HL-60 (cell line): ENCODE measurements around the gene MAGOHB.

Experiments used
- DNase-seq, 2 experiments: peaks; one replicate each; pipeline ENCODE4 v3.0.0-alpha.2; 2010 to 2020; ENCODE audit warnings: low read depth in 1 of 2, low spot score in 1 of 2
- H3K27ac ChIP-seq: fragments of 250-450 bp; sonication (Bioruptor Pico); replicated peaks from 2 replicates; pipeline ENCODE4 v1.5.1; 2020; ENCODE audit warnings: mild to moderate bottlenecking, moderate library complexity
- H3K27me3 ChIP-seq: fragments of 250-450 bp; sonication (Bioruptor Pico); 2 replicates; pipeline ENCODE4 v1.5.1; 2021; ENCODE audit warnings: mild to moderate bottlenecking, moderate library complexity; ENCODE audit not compliant: insufficient read depth, poor library complexity, severe bottlenecking
- H3K4me3 ChIP-seq: replicated peaks from 2 replicates; pipeline ENCODE4 v1.5.1; 2011; ENCODE audit warnings: mild to moderate bottlenecking, control low read depth, low read length; ENCODE audit not compliant: insufficient read depth
- GABPA ChIP-seq: IDR thresholded peaks from 2 replicates; pipeline ENCODE4 v1.6.1; 2012; ENCODE audit warnings: low read depth
- POLR2AphosphoS5 ChIP-seq: IDR thresholded peaks from 2 replicates; pipeline ENCODE4 v1.6.1; 2012; ENCODE audit warnings: low read depth
- SPI1 ChIP-seq: IDR thresholded peaks from 2 replicates; pipeline ENCODE4 v1.6.1; 2012; ENCODE audit warnings: low read depth, mild to moderate bottlenecking, borderline replicate concordance
- TF ChIP-seq, protein P1 (sequence below): IDR thresholded peaks from 2 replicates; pipeline ENCODE4 v1.6.1; 2012; ENCODE audit warnings: low read depth; ENCODE audit not compliant: insufficient replicate concordance
- TF ChIP-seq, protein P2 (sequence below): IDR thresholded peaks from one replicate; pipeline ENCODE4 v1.5.1; 2011; ENCODE audit warnings: low read length, control low read depth, inconsistent platforms; ENCODE audit not compliant: insufficient read depth

MAGOHB gene

DNA sequence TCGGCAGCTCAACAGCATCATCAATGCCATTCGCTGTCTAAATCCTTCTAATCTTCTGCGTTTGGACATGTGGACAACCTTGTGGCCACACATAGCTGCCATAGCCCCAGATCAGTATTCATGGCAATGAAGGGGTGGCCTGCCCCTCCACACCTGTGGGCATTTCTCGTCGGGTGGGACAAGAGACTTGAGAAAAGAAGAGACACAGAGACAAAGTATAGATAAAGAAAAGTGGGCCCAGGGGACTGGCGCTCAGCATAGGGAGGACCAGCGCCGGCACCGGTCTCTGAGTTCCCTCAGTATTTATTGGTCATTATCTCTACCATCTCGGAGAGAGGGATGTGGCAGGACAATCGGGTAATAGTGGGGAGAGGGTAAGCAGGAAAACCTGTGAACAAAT, 42.3 kb downstream of the MAGOHB start:
- no peak overlapping the region for H3K4me3 ChIP-seq
- DNase-seq = no peak
- no peaks in the 10 kb centered on the region for H3K27me3 ChIP-seq
- TF ChIP-seq GABPA = no peak
- no peak for TF ChIP-seq POLR2AphosphoS5
- TF ChIP-seq, protein P1, sequence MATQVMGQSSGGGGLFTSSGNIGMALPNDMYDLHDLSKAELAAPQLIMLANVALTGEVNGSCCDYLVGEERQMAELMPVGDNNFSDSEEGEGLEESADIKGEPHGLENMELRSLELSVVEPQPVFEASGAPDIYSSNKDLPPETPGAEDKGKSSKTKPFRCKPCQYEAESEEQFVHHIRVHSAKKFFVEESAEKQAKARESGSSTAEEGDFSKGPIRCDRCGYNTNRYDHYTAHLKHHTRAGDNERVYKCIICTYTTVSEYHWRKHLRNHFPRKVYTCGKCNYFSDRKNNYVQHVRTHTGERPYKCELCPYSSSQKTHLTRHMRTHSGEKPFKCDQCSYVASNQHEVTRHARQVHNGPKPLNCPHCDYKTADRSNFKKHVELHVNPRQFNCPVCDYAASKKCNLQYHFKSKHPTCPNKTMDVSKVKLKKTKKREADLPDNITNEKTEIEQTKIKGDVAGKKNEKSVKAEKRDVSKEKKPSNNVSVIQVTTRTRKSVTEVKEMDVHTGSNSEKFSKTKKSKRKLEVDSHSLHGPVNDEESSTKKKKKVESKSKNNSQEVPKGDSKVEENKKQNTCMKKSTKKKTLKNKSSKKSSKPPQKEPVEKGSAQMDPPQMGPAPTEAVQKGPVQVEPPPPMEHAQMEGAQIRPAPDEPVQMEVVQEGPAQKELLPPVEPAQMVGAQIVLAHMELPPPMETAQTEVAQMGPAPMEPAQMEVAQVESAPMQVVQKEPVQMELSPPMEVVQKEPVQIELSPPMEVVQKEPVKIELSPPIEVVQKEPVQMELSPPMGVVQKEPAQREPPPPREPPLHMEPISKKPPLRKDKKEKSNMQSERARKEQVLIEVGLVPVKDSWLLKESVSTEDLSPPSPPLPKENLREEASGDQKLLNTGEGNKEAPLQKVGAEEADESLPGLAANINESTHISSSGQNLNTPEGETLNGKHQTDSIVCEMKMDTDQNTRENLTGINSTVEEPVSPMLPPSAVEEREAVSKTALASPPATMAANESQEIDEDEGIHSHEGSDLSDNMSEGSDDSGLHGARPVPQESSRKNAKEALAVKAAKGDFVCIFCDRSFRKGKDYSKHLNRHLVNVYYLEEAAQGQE = no peak
- TF ChIP-seq SPI1 = no peak
- TF ChIP-seq, protein P2, sequence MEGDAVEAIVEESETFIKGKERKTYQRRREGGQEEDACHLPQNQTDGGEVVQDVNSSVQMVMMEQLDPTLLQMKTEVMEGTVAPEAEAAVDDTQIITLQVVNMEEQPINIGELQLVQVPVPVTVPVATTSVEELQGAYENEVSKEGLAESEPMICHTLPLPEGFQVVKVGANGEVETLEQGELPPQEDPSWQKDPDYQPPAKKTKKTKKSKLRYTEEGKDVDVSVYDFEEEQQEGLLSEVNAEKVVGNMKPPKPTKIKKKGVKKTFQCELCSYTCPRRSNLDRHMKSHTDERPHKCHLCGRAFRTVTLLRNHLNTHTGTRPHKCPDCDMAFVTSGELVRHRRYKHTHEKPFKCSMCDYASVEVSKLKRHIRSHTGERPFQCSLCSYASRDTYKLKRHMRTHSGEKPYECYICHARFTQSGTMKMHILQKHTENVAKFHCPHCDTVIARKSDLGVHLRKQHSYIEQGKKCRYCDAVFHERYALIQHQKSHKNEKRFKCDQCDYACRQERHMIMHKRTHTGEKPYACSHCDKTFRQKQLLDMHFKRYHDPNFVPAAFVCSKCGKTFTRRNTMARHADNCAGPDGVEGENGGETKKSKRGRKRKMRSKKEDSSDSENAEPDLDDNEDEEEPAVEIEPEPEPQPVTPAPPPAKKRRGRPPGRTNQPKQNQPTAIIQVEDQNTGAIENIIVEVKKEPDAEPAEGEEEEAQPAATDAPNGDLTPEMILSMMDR = no peak
- H3K27ac ChIP-seq = no peak overlapping the region

DNA sequence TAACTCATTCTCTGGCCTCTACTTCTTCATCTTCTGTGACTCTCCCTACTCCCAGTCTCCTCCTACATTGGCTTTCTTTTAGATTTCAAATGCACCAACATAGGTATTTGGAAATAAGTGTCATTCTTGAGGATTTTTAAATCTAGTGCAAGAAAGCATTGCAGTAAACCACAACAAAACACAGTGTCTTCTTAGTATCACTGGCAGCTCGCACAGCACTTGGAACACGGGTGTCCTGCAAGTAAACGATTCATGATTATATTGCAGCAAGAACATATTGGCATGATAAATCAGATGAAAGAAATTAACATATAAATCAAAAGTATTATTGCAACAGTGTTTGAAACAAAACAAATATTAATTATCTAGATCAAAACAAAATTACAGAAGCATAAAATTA, 45.6 kb downstream of the MAGOHB start:
- H3K27ac ChIP-seq = no peak overlapping the region
- DNase-seq = no peak
- no peaks in the 10 kb centered on the region for H3K27me3 ChIP-seq
- H3K4me3 ChIP-seq = no peak overlapping the region
- TF ChIP-seq SPI1 = no peak
- TF ChIP-seq, protein P2 = no peak
- no peak for TF ChIP-seq POLR2AphosphoS5
- TF ChIP-seq, protein P1 = no peak
- no peak for TF ChIP-seq GABPA

DNA sequence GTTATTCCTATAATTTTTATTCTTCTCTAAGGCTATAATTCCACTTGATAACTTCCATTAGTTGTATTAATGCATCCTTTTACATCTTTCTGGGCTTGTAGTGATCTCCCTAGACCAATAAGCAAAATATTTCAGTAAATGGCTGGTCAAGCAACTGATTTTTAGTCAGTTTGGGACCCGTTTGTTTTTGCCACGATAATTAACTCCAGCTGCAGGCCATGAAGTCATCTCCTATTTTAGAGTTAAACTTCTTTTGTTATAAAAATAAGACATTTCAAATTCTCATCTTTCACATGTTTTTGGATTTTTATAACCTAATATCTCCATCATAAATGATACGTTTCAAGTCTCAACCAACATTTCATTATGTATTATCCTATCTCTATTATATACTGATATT, 49.4 kb downstream of the MAGOHB start:
- Histone ChIP-seq H3K4me3 (no peak overlapping the region), H3K27me3 (no peaks in the 10 kb centered on the region), H3K27ac (no peak overlapping the region)
- TF ChIP-seq, protein P2 = no peak
- no peak for TF ChIP-seq POLR2AphosphoS5
- TF ChIP-seq, protein P1 = no peak
- TF ChIP-seq GABPA = no peak
- TF ChIP-seq SPI1 = no peak
- DNase-seq = no peak
